ENCODE measurements around the gene VGF. TPM values are rescaled to one million over a fixed set of nuclear protein-coding genes. Genes with fewer than 3 reads are reported as not detected.

VGF gene
- total and polyA plus RNA-seq, 12 donors = 0.97 to 14.3 (median 4.6) TPM; not detected in 3

GRCh38 chr7:101125989-101126650 is 39.2 kb downstream of the VGF start:
- Histone ChIP-seq H3K4me3 (peak overlapping the region in 1 of 4 donors; percentile 1), H3K36me3 (replicated peaks in 1 of 2) (no peaks in the 10 kb centered on the region), H3K27me3 (no peaks in the 10 kb centered on the region), H3K27ac (peak overlapping the region; percentile 43 to 86 (median 61)), H3K9me3 (replicated peaks in 1 of 3) (no peaks in the 10 kb centered on the region), H3K4me1 (replicated peaks in 1 of 2) (peaks cover 24 to 40% of the 10 kb centered on the region in 2 donors)
- intact Hi-C loops (cut with DNase I) = no loop called here
- 31 to 44% (median 36%) methylated on average over 9 to 15 of the region's 15 CpGs for WGBS, 4 donors
- peak; percentile 67 to 85 (median 82) for DNase-seq
- no peak for TF ChIP-seq POLR2A (IDR thresholded peaks at IDR 0.05)
- TF ChIP-seq CTCF (IDR thresholded peaks at IDR 0.05) = no peak

GRCh38 chr7:101124376-101125056 is 40.9 kb downstream of the VGF start:
- Histone ChIP-seq H3K9me3 (replicated peaks in 1 of 3) (no peaks in the 10 kb centered on the region), H3K36me3 (replicated peaks in 1 of 2) (no peaks in the 10 kb centered on the region), H3K4me1 (replicated peaks in 1 of 2) (peaks cover 24 to 40% of the 10 kb centered on the region in 2 donors), H3K27me3 (no peaks in the 10 kb centered on the region), H3K4me3 (no peak overlapping the region), H3K27ac (peak overlapping the region in 2 of 5 donors; percentile 62 to 75)
- no peak for TF ChIP-seq POLR2A (IDR thresholded peaks at IDR 0.05)
- TF ChIP-seq CTCF (IDR thresholded peaks at IDR 0.05) = no peak
- intact Hi-C loops (cut with DNase I) = no loop called here
- no peak for DNase-seq
- 43 to 56% (median 46%) methylated on average over 6 to 7 of the region's 7 CpGs for WGBS, 4 donors

- WGBS, 4 donors = 59 to 93% (median 83%) methylated on average over 3 of the region's 3 CpGs
- no peaks in the 10 kb centered on the region for H3K36me3 ChIP-seq (replicated peaks in 1 of 2)
- H3K9me3 ChIP-seq (replicated peaks in 1 of 3) = no peaks in the 10 kb centered on the region
- no peaks in the 10 kb centered on the region for H3K27me3 ChIP-seq
- peaks cover 24 to 40% of the 10 kb centered on the region in 2 donors for H3K4me1 ChIP-seq (replicated peaks in 1 of 2)
- H3K27ac ChIP-seq = peak overlapping the region in 2 of 5 donors; percentile 30 to 36
- no peak for TF ChIP-seq POLR2A (IDR thresholded peaks at IDR 0.05)
- no peak for TF ChIP-seq CTCF (IDR thresholded peaks at IDR 0.05)
- no peak overlapping the region for H3K4me3 ChIP-seq
- intact Hi-C loops (cut with DNase I) = no loop called here
- no peak for DNase-seq
Observed at GRCh38 chr7:101123703-101124068, 41.7 kb downstream of the VGF start.

GRCh38 chr7:101122933-101123702 is 42.3 kb downstream of the VGF start:
- Histone ChIP-seq H3K27ac (peak overlapping the region; percentile 55 to 94 (median 79)), H3K4me1 (replicated peaks in 1 of 2) (peaks cover 24 to 40% of the 10 kb centered on the region in 2 donors), H3K4me3 (peak overlapping the region in 2 of 4 donors; percentile 52 to 53), H3K9me3 (replicated peaks in 1 of 3) (no peaks in the 10 kb centered on the region), H3K27me3 (no peaks in the 10 kb centered on the region), H3K36me3 (replicated peaks in 1 of 2) (no peaks in the 10 kb centered on the region)
- 91 to 94% (median 93%) methylated on average over 11 of the region's 11 CpGs for WGBS, 4 donors
- intact Hi-C loops (cut with DNase I) = no loop called here
- DNase-seq = no peak
- TF ChIP-seq POLR2A (IDR thresholded peaks at IDR 0.05) (no peak), CTCF (IDR thresholded peaks at IDR 0.05) (no peak)
